Hepatocyte (in vitro differentiated cells): ENCODE data around the gene ANO2. TPM values are rescaled to one million over a fixed set of nuclear protein-coding genes. Genes with fewer than 3 reads are reported as not detected.

ENCODE experiments used
- DNase-seq: peaks from one replicate; pipeline ENCODE4 v3.0.0-alpha.2; 2016; ENCODE audit warnings: low spot score
- H2AFZ ChIP-seq: fragments of 200-600 bp; sonication (generic); 2 replicates; pipeline ENCODE4 v1.6.0; 2016; ENCODE audit warnings: antibody characterized with exemption, mild to moderate bottlenecking
- H3K27ac ChIP-seq: fragments of 200-600 bp; sonication (generic); 2 replicates; pipeline ENCODE4 v1.5.1; 2016; ENCODE audit warnings: mild to moderate bottlenecking
- H3K27me3 ChIP-seq: fragments of 200-600 bp; sonication (generic); 2 replicates; pipeline ENCODE4 v1.6.1; 2016
- H3K36me3 ChIP-seq: fragments of 200-600 bp; sonication (generic); replicated peaks from 2 replicates; pipeline ENCODE4 v1.5.1; 2016; ENCODE audit warnings: low read depth; ENCODE audit not compliant: insufficient read depth
- H3K4me1 ChIP-seq: fragments of 200-600 bp; sonication (generic); 2 replicates; pipeline ENCODE4 v1.5.1; 2016; ENCODE audit warnings: mild to moderate bottlenecking, moderate library complexity; ENCODE audit not compliant: insufficient read depth
- H3K4me2 ChIP-seq: fragments of 200-600 bp; sonication (generic); 2 replicates; pipeline ENCODE4 v1.6.0; 2016
- H3K4me3 ChIP-seq: fragments of 200-600 bp; sonication (generic); 2 replicates; pipeline ENCODE4 v1.5.1; 2016; ENCODE audit warnings: mild to moderate bottlenecking
- H3K79me2 ChIP-seq: fragments of 200-600 bp; sonication (generic); 2 replicates; pipeline ENCODE4 v1.6.0; 2017; ENCODE audit warnings: mild to moderate bottlenecking
- H3K9me2 ChIP-seq: fragments of 200-600 bp; sonication (generic); replicated peaks from 2 replicates; pipeline ENCODE4 v1.6.0; 2017; ENCODE audit warnings: mild to moderate bottlenecking; ENCODE audit not compliant: insufficient read depth
- H3K9me3 ChIP-seq: fragments of 200-600 bp; sonication (generic); 2 replicates; pipeline ENCODE4 v1.5.1; 2016; ENCODE audit warnings: low read depth, mild to moderate bottlenecking
- H4K20me1 ChIP-seq: fragments of 200-600 bp; sonication (generic); 2 replicates; pipeline ENCODE4 v1.6.0; 2016; ENCODE audit warnings: mild to moderate bottlenecking; ENCODE audit not compliant: insufficient read depth, poor library complexity, severe bottlenecking
- EZH2 ChIP-seq: fragments of 200-600 bp; sonication (generic); IDR thresholded peaks from 2 replicates; pipeline ENCODE4 v1.6.1; 2016; ENCODE audit warnings: antibody characterized with exemption, mild to moderate bottlenecking, borderline replicate concordance
- EZH2phosphoT487 ChIP-seq: fragments of 200-600 bp; sonication (generic); IDR thresholded peaks from one replicate; pipeline ENCODE4 v1.6.1; 2018; ENCODE audit warnings: antibody characterized with exemption, mild to moderate bottlenecking, low read depth, moderate library complexity; ENCODE audit not compliant: unreplicated experiment, severe bottlenecking
- WGBS: methylation state at CpG from one replicate; pipeline ENCODE4 v1.1.6; 2016; ENCODE audit warnings: low lambda C conversion rate; ENCODE audit errors: missing lambda C conversion rate; 5-methylcytosine and 5-hydroxymethylcytosine counted together
- polyA plus RNA-seq: library from polyadenylated mRNA; unstranded; fragments of >200 nt; fragmentation: Nextera tagmentation; extraction: Ambion mirVana; gene quantifications from 2 replicates; pipeline ENCODE4 v1.2.1, GENCODE V29; 2016
- total RNA-seq: library from RNA; depleted of rRNA; stranded (reverse); fragments of >200 nt; gene quantifications from 2 replicates; pipeline ENCODE4 v1.2.3, GENCODE V29; 2014
- TF ChIP-seq, protein P1 (sequence below): fragments of 200-600 bp; sonication (generic); IDR thresholded peaks from 2 replicates; pipeline ENCODE4 v1.5.1; 2016; ENCODE audit warnings: antibody characterized with exemption, mild to moderate bottlenecking; ENCODE audit not compliant: poor library complexity

The ANO2 gene
- total and polyA plus RNA-seq, 2 experiments from 2014 or later = 1.0 to 1.9 TPM

DNA sequence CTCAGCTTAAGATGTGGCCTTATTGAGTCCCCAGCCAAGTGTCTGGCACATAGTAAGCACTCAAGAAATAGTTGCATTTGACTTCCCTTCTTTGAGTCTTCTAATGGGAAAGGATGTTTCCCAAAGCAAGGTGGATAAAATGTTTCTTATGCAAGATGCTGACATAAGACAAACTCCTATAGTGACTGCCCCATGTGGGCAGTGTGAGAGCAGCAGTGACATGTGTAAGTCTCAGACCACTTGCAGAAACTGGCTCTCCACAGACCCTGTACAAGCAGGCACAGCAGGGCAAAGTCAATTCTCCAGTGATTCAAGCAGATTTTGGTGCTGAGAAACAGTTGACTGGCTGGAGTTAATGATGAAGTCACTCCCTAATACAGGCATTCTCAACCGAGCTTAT is 255.3 kb downstream of the ANO2 start:
- Histone ChIP-seq H3K36me3 (no peaks in the 10 kb centered on the region), H3K27ac (no peak overlapping the region), H3K4me3 (no peak overlapping the region), H3K4me1 (no peaks in the 10 kb centered on the region), H3K4me2 (no peak overlapping the region), H3K79me2 (no peaks in the 10 kb centered on the region), H2AFZ (no peak overlapping the region), H4K20me1 (no peaks in the 10 kb centered on the region), H3K9me2 (no peaks in the 10 kb centered on the region), H3K27me3 (no peaks in the 10 kb centered on the region), H3K9me3 (no peaks in the 10 kb centered on the region)
- TF ChIP-seq, protein P1, sequence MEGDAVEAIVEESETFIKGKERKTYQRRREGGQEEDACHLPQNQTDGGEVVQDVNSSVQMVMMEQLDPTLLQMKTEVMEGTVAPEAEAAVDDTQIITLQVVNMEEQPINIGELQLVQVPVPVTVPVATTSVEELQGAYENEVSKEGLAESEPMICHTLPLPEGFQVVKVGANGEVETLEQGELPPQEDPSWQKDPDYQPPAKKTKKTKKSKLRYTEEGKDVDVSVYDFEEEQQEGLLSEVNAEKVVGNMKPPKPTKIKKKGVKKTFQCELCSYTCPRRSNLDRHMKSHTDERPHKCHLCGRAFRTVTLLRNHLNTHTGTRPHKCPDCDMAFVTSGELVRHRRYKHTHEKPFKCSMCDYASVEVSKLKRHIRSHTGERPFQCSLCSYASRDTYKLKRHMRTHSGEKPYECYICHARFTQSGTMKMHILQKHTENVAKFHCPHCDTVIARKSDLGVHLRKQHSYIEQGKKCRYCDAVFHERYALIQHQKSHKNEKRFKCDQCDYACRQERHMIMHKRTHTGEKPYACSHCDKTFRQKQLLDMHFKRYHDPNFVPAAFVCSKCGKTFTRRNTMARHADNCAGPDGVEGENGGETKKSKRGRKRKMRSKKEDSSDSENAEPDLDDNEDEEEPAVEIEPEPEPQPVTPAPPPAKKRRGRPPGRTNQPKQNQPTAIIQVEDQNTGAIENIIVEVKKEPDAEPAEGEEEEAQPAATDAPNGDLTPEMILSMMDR = peak; percentile 2
- no peak for TF ChIP-seq EZH2phosphoT487
- WGBS = 81% methylated on average over 1 of the region's 1 CpG
- peak; percentile 20 for DNase-seq

DNA sequence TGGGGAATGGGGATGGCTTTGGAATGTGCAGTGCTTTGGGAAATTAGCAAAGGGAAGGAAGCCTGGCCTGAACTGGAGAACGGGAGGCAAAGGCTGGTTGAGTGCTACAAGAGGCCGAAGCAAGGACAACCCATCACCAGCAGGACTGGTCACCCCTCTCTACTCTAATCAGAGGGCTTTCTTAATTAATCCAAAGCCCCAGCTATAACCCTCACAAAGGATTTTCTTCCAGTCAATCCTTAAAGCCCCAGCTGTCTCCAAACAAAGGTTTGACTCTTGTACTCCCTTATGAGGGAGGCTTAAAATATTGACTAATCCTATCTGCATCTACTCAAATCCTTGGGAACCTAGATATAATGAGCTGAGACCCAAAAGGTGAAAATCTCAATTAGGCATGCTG is 256.8 kb downstream of the ANO2 start:
- no peaks in the 10 kb centered on the region for H3K9me2 ChIP-seq
- H3K27me3 ChIP-seq = no peaks in the 10 kb centered on the region
- H3K9me3 ChIP-seq = no peaks in the 10 kb centered on the region
- no peaks in the 10 kb centered on the region for H4K20me1 ChIP-seq
- no peak for DNase-seq
- 82% methylated on average over 2 of the region's 2 CpGs for WGBS
- no peaks in the 10 kb centered on the region for H3K4me1 ChIP-seq
- TF ChIP-seq, protein P1 = no peak
- no peak for TF ChIP-seq EZH2
- no peak for TF ChIP-seq EZH2phosphoT487
- no peak overlapping the region for H3K4me3 ChIP-seq
- H3K36me3 ChIP-seq = no peaks in the 10 kb centered on the region
- no peak overlapping the region for H2AFZ ChIP-seq
- no peaks in the 10 kb centered on the region for H3K79me2 ChIP-seq
- H3K4me2 ChIP-seq = no peak overlapping the region
- H3K27ac ChIP-seq = no peak overlapping the region

DNA sequence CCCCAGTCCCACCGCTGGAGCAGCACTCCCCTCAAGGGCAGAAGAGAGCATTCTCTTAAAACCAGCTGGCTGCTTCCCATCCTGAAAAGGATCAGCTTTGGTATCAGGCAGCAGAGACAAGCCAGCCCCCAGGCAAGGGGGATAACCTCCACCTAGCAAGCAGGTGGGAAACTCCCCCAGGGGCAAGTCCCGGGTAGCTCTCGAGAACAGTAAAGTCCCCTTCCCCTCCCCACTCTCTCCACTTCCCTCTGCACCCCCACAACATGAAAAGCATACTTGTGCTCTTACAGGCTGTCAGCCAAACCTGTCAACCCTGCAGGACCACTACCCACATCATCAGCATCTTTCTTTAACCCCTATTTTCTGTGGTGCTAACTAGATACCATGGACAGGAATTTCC is 259.1 kb downstream of the ANO2 start:
- H3K79me2 ChIP-seq = no peaks in the 10 kb centered on the region

More for the DNA sequence above, 259.1 kb downstream of the ANO2 start:
- no peak overlapping the region for H3K4me2 ChIP-seq
- H3K36me3 ChIP-seq = no peaks in the 10 kb centered on the region
- no peak overlapping the region for H3K27ac ChIP-seq
- no peak overlapping the region for H2AFZ ChIP-seq
- no peak for DNase-seq
- H3K9me2 ChIP-seq = no peaks in the 10 kb centered on the region
- H3K4me3 ChIP-seq = no peak overlapping the region
- no peaks in the 10 kb centered on the region for H3K27me3 ChIP-seq
- H3K9me3 ChIP-seq = no peaks in the 10 kb centered on the region
- no peaks in the 10 kb centered on the region for H4K20me1 ChIP-seq
- WGBS = 62% methylated on average over 3 of the region's 3 CpGs
- TF ChIP-seq EZH2phosphoT487 (no peak), EZH2 (no peak)
- TF ChIP-seq, protein P1 = no peak
- no peaks in the 10 kb centered on the region for H3K4me1 ChIP-seq
